Measurements from ENCODE around the gene STING1. TPM values are rescaled to one million over a fixed set of nuclear protein-coding genes. Genes with fewer than 3 reads are reported as not detected.

Gene STING1
- total and polyA plus RNA-seq, 2 of the 8 experiments (the other 6 are each of a cell fraction or from before 2014, with no cell fraction given): 0.26 to 0.47 TPM

DNA sequence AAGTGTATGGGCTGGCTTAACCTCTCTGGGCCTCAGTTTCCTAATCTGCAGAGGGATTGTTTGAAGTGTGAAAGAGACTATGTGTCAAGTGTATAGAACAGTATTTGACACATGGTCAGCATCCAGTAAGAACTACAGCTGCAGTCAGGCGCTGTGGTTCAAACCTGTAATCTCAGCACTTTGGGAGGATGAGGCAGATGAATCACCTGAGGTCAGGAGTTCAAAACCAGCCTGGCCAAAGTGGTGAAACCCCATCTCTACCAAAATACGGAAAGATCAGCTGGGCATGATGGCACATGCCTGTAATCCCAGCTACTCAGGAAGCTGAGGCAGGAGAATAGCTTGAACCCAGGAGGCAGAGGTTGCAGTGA lies 31.9 kb upstream of the STING1 start (continued):
- TF ChIP-seq NRF1 (IDR thresholded peaks at IDR 0.05; ENCODE audit: low read depth, low read length) (no peak), CTBP2 (IDR thresholded peaks at IDR 0.05; ENCODE audit: borderline replicate concordance, insufficient read depth, insufficient read length, low read length) (no peak)
